RKO (cell line): ENCODE data around the gene MAX.
"Not testable (repeated sequence)": the region's sequence is repeated elsewhere in the genome, so short reads cannot be mapped to it uniquely, and the experiment has no call there.

Source experiments
- DNase-seq: peaks from one replicate; pipeline ENCODE4 v3.0.0-alpha.2; 2016; ENCODE audit warnings: low spot score

MAX gene

GRCh38 chr14:65034021-65034420 lies 68.3 kb downstream of the MAX start:
- DNase-seq = no peak

- DNase-seq = no peak
These were observed 69.1 kb downstream of the MAX start for GRCh38 chr14:65033181-65033580.

- DNase-seq = no peak
These were observed 70.0 kb downstream of the MAX start for GRCh38 chr14:65032319-65032718.

- DNase-seq = not testable (repeated sequence)
These were observed 71.0 kb downstream of the MAX start for GRCh38 chr14:65031321-65031720.

GRCh38 chr14:65028937-65029336 lies 73.4 kb downstream of the MAX start:
- no peak for DNase-seq

- DNase-seq = no peak
These were observed 75.1 kb downstream of the MAX start for GRCh38 chr14:65027127-65027799.

GRCh38 chr14:65026526-65026925 lies 75.8 kb downstream of the MAX start:
- DNase-seq = no peak

GRCh38 chr14:65025818-65026217 lies 76.5 kb downstream of the MAX start:
- DNase-seq = no peak
